NCI-H1105 treated with DMSO at 0.1 percent for 48 hours (cell line): ENCODE data around the gene GGN.
A peak's percentile ranks its signal among the peaks of the same experiment; 100 is the strongest.
"Not testable (repeated sequence)": the region's sequence is repeated elsewhere in the genome, so short reads cannot be mapped to it uniquely, and the experiment has no call there.

Source experiments
- DNase-seq: peaks from one replicate; lab custom pipeline; 2025; lab: John Stamatoyannopoulos, UW

Gene GGN

GRCh38 chr19:38386300-38386970, 1.4 kb downstream of the GGN start:
- peak; percentile 32 for DNase-seq

GRCh38 chr19:38385804-38386257, 2.0 kb downstream of the GGN start:
- DNase-seq: peak; percentile 70

- DNase-seq: no peak
Measured at GRCh38 chr19:38385057-38385803, 2.6 kb downstream of the GGN start.

- no peak for DNase-seq
Measured at GRCh38 chr19:38384209-38385027, 3.4 kb downstream of the GGN start.

DNA sequence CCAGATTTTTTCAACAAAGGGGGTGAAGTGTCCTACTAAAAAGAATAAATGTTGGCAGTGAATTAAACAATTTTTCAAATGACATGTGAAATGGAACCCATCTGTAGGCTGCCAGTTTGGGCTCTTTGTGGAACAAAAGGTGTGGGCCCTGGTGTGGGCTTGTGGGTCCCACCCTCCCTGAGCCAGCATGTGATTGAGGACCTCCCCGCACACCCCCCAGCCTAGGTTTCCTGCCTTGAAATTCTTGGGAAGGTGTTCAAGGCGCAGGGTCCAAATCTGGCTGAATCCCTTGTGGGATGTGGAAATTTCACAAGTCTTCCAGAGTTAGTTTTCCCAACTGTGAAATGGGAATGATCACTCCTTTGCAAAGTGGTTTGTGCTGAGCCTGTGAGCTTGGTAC, 4.1 kb downstream of the GGN start:
- DNase-seq: no peak

- DNase-seq: no peak
Measured at GRCh38 chr19:38383184-38383583, 4.7 kb downstream of the GGN start.

- DNase-seq: no peak
Measured at GRCh38 chr19:38381138-38381537, 6.7 kb downstream of the GGN start.

DNA sequence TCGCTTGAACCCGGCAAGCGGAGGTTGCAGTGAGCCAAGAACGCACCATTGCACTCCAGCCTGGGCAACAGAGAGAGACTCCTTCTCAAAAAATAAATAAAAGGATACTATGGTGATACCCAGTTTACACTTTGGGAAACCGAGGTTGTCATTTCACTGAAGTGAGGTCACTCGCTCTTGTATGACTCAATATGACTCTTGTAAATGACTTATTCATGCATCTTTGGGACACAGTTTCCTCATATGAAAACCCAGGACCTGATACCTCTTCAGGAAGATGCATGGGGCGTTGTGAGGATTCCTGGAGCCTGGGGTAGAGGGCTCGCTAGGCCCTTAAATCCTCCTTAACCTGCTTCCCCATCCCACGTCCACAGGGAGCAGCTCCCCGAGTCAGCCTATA, 9.0 kb downstream of the GGN start:
- no peak for DNase-seq

- DNase-seq: no peak
Measured at GRCh38 chr19:38377052-38377451, 10.8 kb downstream of the GGN start.

- no peak for DNase-seq
Measured at GRCh38 chr19:38376576-38376975, 11.3 kb downstream of the GGN start.

GRCh38 chr19:38375748-38376147, 12.1 kb downstream of the GGN start:
- no peak for DNase-seq

GRCh38 chr19:38375098-38375493, 12.7 kb downstream of the GGN start:
- DNase-seq: no peak

GRCh38 chr19:38374332-38375097, 13.3 kb downstream of the GGN start, which contains the start of gene PSMD8:
TSS of gene PSMD8 (plus strand) at chr19:38374571. CDS start at chr19:38374602, 31 bp downstream.
- peak; percentile 99 for DNase-seq

- DNase-seq: no peak
Measured at GRCh38 chr19:38373907-38374331, 13.9 kb downstream of the GGN start.

GRCh38 chr19:38371081-38371480, 16.8 kb downstream of the GGN start:
- DNase-seq: no peak

GRCh38 chr19:38370299-38370698, 17.5 kb downstream of the GGN start:
- no peak for DNase-seq

- no peak for DNase-seq
Measured at GRCh38 chr19:38369584-38369983, 18.2 kb downstream of the GGN start.

DNA sequence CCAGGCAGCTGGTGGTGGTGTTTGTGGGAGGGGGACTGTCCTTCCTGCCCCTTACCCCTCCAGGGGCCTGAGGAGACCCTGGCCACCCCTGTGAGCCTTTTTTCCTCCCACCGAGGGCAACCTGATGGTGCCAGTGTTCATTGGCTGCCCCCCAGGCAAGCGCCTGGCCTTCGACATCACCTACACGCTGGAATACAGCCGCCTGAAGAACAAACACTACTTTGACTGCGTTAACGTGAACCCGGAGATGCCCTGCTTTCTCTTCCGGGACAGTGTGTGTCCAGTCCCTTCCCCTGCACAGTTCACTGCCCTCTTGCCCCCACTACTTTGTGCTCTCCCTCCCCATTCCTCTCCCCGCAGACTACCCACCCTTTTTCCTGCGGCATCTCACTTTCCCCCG, 20.8 kb downstream of the GGN start:
- DNase-seq: no peak

GRCh38 chr19:38362946-38363688, 24.7 kb downstream of the GGN start:
- not testable (repeated sequence) for DNase-seq

DNA sequence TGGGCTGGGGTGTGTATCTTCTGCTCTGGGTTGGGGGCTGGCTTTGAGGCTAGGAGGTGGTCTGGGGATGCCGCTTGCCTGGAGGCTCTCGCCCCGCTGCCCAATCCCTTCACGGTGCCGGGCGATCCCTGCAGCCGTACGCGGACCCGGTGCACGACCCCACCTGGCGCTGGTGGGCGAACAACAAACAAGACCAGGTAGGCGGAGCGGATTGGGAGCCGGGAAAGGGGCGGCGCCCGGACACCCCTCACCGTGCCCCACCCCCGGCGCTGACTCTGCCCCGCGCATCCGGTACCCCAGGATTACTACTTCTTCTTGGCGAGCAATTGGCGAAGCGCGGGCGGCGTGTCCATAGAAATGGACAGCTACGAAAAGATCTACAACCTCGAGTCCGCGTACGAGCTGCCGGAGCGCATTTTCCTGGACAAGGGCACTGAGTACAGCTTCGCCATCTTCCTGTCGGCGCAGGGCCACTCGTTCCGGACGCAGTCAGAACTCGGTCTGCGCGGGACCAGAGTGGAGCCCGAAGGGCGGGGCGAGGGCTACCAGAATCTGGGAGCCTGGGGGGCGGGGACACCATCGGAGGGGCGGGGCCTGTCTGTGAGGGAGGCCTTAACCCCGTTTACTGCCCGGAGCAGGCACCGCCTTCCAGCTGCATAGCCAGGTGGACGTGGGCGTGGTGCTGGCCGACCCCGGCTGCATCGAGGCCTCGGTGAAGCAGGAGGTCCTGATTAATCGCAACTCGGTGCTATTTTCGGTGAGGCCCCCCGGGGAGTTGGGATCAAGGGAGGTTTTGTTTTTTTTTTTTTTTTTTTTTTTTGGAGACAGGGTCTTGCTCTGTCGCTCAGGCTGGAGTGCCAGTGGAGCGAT, 25.5 kb downstream of the GGN start:
- peak; percentile 81 for DNase-seq
